Coronary artery (tissue), 2 donors: ENCODE data around the gene DNAJC15.

ENCODE experiments used
- DNase-seq: peaks from one replicate; pipeline ENCODE4 v3.0.0-alpha.2; 2017; ENCODE audit warnings: low spot score
- H3K27ac ChIP-seq, 2 donors: fragments of 200-600 bp; sonication (generic); one replicate each; pipeline ENCODE4 v1.5.1; 2016 to 2019
- H3K4me3 ChIP-seq: fragments of 200-600 bp; sonication (generic); 2 replicates; pipeline ENCODE4 v1.5.1; 2016; ENCODE audit warnings: mild to moderate bottlenecking, moderate library complexity
- CTCF ChIP-seq: fragments of 200-600 bp; sonication (generic); IDR thresholded peaks from one replicate; pipeline ENCODE4 v1.5.1; 2019; ENCODE audit warnings: antibody characterized with exemption

DNAJC15 gene

GRCh38 chr13:43140985-43141384 is 117.6 kb downstream of the DNAJC15 start:
- Histone ChIP-seq H3K27ac (no peak overlapping the region), H3K4me3 (no peak overlapping the region)
- DNase-seq: no peak
- no peak for TF ChIP-seq CTCF

GRCh38 chr13:43141685-43142084 is 118.3 kb downstream of the DNAJC15 start:
- no peak for DNase-seq
- Histone ChIP-seq H3K27ac (no peak overlapping the region), H3K4me3 (no peak overlapping the region)
- TF ChIP-seq CTCF: no peak

- Histone ChIP-seq H3K4me3 (no peak overlapping the region), H3K27ac (no peak overlapping the region)
- no peak for TF ChIP-seq CTCF
- no peak for DNase-seq
These were observed 120.2 kb downstream of the DNAJC15 start for GRCh38 chr13:43143591-43143990.

GRCh38 chr13:43145534-43146196 is 122.3 kb downstream of the DNAJC15 start:
- Histone ChIP-seq H3K4me3 (no peak overlapping the region), H3K27ac (no peak overlapping the region)
- TF ChIP-seq CTCF: no peak
- no peak for DNase-seq

- TF ChIP-seq CTCF: no peak
These were observed 123.0 kb downstream of the DNAJC15 start for GRCh38 chr13:43146400-43146799.

GRCh38 chr13:43150369-43151207 is 127.2 kb downstream of the DNAJC15 start:
- H3K4me3 ChIP-seq: no peak overlapping the region
- DNase-seq: no peak
- H3K27ac ChIP-seq: no peak overlapping the region
- no peak for TF ChIP-seq CTCF

More at GRCh38 chr13:43146400-43146799, 123.0 kb downstream of the DNAJC15 start:
- no peak overlapping the region for H3K27ac ChIP-seq
- no peak for DNase-seq
- no peak overlapping the region for H3K4me3 ChIP-seq
